ENCODE data around the gene CACHD1.

DNA sequence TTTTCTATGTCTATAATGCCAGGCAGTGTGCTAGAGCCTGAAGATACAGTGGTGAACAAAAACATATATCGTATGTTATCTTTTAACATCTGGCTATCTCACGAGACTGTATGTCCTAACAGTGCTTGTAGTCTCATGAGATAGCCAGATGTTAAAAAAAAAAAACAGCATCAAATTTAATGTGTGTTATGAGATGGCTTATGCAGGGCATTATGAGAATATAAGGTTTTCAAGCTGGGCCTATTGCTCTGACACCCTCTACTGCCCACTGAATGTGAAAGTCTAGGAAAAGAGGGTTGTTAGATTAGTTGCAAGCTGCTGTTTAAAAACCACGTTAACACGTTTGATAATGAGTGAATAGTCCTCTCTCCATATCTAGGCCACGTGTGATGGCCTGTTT, 109.8 kb downstream of the CACHD1 start:
- TF ChIP-seq POLR2A (IDR thresholded peaks at IDR 0.05), result no peak
- TF ChIP-seq, protein P1, sequence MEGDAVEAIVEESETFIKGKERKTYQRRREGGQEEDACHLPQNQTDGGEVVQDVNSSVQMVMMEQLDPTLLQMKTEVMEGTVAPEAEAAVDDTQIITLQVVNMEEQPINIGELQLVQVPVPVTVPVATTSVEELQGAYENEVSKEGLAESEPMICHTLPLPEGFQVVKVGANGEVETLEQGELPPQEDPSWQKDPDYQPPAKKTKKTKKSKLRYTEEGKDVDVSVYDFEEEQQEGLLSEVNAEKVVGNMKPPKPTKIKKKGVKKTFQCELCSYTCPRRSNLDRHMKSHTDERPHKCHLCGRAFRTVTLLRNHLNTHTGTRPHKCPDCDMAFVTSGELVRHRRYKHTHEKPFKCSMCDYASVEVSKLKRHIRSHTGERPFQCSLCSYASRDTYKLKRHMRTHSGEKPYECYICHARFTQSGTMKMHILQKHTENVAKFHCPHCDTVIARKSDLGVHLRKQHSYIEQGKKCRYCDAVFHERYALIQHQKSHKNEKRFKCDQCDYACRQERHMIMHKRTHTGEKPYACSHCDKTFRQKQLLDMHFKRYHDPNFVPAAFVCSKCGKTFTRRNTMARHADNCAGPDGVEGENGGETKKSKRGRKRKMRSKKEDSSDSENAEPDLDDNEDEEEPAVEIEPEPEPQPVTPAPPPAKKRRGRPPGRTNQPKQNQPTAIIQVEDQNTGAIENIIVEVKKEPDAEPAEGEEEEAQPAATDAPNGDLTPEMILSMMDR (IDR thresholded peaks at IDR 0.05), result no peak
